HG03432 (cell line): ENCODE results near the gene RNF213.
"Not testable (repeated sequence)": the region's sequence is repeated elsewhere in the genome, so short reads cannot be mapped to it uniquely, and the experiment has no call there.

Experiments used
- ATAC-seq: cut with Tn5 transposase; IDR thresholded peaks from one replicate; pipeline ENCODE4 v1.9.1; 2021; ENCODE audit warnings: mild to moderate bottlenecking, moderate library complexity; ENCODE audit not compliant: unreplicated experiment

The RNF213 gene

DNA sequence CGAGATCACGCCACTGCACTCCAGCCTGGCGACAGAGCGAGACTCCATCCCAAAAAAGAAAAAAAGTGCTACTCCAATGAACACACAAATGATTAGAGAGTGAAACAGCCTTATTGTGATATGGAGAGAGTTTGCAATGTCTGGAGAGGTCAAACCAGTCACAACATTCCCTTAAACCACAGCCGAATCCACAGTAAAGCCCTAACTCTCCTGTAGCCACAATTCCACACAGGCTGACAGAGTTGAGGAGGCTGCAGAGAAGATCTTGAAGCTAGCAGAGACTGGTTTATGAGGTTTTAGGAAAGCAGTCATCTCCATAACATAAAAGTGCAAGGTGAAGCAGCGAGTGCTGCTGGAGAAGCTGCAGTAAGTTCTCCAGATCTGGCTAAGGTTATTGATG lies 6.7 kb downstream of the RNF213 start:
- no peak for ATAC-seq

GRCh38 chr17:80268427-80268826 lies 7.8 kb downstream of the RNF213 start:
- no peak for ATAC-seq

DNA sequence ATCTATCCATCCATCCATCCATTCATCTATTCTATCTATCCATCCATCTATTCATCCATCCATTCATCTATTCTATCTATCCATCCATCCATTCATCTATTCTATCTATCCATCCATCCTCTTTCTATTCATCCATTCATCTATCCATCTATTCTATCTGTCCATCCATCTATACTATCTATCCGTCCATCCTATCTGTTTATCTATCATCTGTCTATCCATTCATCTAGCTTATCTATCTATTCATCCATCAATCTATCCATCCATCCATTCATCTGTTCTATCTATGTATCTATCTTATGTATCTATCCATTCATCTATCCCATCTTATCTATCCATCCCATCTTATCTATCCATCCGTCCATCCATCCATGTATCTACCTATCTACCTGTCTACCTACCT lies 8.8 kb downstream of the RNF213 start:
- ATAC-seq, result no peak

GRCh38 chr17:80270104-80270503 lies 9.5 kb downstream of the RNF213 start:
- ATAC-seq, result no peak

GRCh38 chr17:80270836-80271235 lies 10.2 kb downstream of the RNF213 start:
- ATAC-seq, result no peak

DNA sequence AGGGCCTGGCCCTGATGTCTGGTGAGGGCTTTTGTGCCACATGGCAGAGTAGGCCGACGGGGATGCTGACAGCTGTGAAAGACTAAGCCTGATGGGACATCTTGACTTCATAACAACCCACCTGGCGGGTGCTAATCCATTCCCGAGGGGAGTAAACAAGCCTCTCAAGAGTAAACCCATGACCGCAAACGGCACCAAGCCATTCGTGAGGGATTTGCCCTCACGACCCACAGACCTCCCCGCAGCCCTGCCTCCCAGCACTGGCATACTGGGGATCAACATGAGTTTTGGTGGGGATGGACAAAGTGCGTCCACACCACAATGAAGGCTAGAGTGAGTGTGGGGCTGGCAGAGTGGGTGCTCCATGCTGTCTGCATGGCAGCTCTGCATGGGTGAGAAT lies 11.7 kb downstream of the RNF213 start:
- ATAC-seq, result no peak

GRCh38 chr17:80274331-80274730 lies 13.7 kb downstream of the RNF213 start:
- ATAC-seq, result no peak

- ATAC-seq, result no peak
Observed at GRCh38 chr17:80274871-80275449, 14.3 kb downstream of the RNF213 start.

DNA sequence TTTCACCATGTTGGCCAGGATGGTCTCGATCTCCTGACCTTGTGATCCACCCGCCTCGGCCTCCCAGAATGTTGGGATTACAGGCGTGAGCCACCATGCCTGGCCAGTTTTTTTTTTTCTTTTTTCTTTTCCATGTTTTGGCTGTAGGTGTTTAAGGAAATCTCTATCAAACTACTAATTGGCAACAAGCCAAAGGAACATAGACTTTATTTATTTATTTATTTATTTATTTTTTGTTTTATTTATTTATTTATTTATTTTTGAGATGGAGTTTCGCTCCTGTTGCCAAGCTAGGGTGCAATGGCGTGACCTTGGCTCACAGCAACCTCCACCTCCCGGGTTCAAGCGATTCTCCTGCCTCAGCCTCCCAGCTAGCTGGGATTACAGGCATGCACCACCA lies 15.2 kb downstream of the RNF213 start:
- not testable (repeated sequence) for ATAC-seq

- no peak for ATAC-seq
Observed at GRCh38 chr17:80277751-80278671, 17.4 kb downstream of the RNF213 start.

GRCh38 chr17:80279895-80280294 lies 19.2 kb downstream of the RNF213 start:
- ATAC-seq, result no peak

DNA sequence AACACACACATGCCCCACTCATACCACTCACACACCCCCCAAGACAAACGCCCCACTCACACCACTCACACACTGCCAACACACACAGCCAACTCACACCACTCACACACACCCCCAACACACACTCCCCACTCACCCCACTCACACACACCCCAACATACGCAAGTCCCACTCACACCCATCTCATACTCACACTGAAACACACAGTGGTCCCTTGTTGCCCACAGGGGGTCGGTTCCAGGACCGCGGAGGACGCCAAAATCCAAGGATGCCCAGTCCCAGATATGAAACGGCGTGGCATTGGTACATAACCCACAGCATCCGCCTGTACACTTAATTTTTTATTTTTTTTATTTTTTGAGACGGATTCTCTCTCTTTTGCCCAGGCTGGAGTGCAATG lies 20.9 kb downstream of the RNF213 start:
- no peak for ATAC-seq

DNA sequence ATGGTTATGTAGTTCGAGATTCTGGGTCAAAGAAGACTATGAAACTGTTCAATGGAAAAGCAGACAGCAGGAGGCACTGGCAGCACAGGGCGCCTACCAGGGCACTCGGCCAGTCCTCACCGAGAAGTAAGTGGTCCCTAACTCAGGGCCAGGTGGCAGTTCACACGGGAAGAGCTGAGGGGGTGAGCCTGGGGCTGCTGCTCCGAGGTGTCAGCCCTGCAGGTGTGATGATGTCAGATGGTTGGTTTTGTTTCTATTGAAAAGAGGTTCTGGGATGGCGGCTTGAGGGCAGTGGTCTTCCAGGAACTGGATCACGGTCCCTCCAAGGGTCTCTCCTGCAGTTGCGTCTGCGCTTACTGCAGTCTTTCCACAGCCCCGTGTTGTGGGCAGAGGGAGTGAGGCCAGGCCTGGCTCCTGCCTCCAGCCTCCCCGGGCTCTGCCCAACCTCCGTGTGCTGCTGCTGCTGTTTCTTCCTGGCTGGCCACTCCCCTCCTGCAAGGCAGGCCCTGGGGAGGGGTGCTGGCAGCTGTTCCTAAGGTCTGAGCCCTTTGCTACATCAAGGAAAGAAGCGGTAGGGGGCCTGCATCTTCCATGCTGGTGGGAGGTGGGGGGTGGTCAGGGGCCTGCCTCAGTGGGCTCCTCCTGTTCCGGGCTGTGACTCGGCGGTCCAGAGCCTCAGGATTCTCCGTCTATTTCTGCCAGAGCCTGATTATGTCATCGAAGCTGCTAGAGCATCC lies 22.6 kb downstream of the RNF213 start:
- no peak for ATAC-seq

GRCh38 chr17:80284631-80285030 lies 24.0 kb downstream of the RNF213 start:
- ATAC-seq, result no peak

DNA sequence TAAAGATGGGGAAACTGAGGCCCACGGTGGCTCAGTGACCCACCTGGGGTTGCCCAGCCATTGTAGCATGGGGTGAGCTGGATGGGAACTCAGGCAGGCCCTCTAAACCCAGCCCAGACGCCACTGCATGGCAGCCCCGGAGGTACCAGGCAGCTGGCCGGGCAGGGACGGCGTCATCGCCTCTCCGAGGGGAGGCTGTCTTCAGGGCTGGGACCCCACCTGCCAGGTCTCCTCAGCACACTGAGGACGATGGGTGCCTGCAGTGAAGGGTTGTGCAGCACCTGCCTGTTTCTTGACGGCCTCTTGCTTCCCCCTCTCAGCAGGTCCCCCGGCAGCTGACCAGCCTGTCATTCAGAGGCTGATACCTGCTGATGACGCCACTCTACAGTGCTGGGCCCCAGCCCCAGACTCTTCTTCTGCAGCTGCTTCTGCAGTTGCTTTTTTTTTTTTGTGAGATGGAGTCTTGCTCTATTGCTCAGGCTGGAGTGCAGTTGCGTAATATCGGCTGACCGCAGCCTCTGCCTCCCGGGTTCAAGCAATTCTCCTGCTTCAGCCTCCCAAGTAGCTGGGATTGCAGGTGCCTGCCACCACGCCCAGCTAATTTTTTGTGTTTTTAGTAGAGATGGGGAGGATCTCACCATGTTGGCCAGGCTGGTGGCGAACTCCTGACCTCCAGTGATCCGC lies 24.7 kb downstream of the RNF213 start:
- no peak for ATAC-seq

DNA sequence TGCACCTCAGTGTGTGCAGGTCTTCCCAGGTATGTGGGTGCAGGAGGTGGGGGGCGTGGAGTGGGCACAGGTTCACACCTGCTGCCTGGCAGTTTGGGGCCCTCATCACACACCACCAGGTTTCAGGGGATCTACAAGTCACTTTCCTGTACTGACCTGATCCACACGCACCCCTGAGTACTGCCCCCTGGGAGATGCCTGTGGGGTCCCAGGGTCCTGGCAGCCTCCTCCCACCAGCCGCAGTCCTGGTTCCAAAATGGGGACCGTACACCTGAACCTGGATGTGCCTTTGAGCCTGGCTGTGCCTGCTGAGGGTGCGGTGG lies 25.9 kb downstream of the RNF213 start:
- no peak for ATAC-seq

- no peak for ATAC-seq
Observed at GRCh38 chr17:80287038-80287437, 26.4 kb downstream of the RNF213 start.

- no peak for ATAC-seq
Observed at GRCh38 chr17:80287806-80288567, 27.3 kb downstream of the RNF213 start.

- no peak for ATAC-seq
Observed at GRCh38 chr17:80289616-80290015, 29.0 kb downstream of the RNF213 start.

DNA sequence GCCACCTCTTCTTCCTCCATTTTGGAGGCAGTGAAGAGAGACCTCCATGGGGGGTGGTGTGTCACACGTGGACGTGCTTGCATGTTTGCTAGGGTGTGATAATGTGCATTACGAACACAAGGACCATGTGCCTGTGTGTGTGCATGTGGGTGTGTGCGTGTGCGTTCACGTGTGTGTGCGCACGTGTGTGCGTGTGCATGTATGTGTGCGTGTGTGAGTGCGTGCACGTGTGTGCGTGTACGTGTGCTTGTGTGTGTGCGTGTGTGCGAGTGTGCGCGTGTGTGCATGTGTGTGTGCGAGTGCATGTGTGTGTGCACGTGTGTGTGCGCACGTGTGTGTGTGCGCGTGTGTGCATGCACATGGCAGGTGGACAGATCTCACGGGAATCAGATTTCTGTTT lies 29.5 kb downstream of the RNF213 start:
- ATAC-seq, result no peak

DNA sequence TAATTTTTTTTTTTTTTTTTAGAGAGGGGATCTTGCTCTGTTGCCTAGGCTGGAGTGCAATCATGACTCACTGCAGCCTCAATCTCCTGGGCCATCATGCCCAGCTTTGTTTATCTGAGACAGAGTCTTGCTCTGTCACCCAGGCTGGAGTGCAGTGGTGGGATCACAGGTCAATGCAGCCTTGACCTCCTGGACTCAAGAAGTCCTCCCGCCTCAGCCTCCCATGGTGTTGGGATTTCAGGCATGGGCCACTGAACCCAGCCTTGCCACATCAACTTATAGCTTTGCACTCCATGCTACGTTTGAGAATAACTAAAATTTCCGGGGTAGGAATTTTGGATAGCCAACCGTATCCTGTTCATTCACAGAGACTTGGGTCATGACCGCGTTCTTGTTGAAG lies 30.6 kb downstream of the RNF213 start:
- no peak for ATAC-seq
